ENCODE measurements around the gene KCNG3.

KCNG3 gene, protein sequence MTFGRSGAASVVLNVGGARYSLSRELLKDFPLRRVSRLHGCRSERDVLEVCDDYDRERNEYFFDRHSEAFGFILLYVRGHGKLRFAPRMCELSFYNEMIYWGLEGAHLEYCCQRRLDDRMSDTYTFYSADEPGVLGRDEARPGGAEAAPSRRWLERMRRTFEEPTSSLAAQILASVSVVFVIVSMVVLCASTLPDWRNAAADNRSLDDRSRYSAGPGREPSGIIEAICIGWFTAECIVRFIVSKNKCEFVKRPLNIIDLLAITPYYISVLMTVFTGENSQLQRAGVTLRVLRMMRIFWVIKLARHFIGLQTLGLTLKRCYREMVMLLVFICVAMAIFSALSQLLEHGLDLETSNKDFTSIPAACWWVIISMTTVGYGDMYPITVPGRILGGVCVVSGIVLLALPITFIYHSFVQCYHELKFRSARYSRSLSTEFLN

DNA sequence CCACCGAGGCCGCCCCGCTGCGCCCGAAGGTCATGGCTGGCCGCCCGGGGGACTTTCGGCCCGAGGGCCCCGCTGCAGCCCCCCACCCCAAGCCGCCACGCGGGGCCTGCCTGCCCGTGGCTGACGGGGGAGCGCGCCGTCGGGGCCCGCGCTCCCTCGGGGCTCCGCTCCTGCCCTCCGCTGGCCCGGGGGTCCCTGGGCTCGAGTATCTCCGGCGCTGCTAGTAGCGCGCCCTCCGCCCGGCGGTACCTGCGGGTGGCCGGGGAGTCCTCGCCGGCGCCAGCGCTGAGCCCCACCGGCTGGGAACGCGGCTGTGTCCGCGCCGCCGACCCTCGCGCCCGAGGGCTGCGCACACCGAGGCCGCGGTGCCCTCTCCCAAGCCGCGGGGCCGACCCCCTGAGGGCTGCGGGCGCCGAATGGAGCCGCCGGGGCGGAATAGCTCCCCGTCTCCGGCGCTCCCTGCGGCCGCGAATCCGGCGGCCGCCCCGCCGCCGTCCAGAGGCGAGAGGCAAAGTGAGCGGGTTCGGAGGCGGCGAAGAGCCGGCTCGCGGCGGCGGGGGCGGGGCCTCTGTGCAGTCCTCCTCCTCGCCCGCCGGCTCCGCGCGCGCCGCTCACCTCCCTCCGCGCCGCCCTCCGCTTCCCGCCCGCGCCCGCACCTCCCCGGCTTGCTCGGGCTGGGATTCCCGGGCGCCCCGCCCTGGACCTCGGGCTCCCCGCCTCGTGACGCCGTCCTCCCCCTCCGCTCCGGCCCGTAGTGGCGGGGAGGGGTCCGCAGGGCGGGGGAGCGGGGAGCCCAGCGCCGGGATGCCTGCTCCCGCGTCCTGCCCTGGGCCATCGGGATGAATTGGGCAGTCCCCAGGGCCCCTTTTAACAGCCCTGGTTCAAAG is at the start of gene KCNG3:
TSS of gene KCNG3 (minus strand) at position 515 of the 887 bp plus-strand sequence. CDS start at position 34, 481 bp downstream.
- no peak for DNase-seq (ENCODE audit: extremely low read depth, low read depth)
- TF ChIP-seq, protein P1, sequence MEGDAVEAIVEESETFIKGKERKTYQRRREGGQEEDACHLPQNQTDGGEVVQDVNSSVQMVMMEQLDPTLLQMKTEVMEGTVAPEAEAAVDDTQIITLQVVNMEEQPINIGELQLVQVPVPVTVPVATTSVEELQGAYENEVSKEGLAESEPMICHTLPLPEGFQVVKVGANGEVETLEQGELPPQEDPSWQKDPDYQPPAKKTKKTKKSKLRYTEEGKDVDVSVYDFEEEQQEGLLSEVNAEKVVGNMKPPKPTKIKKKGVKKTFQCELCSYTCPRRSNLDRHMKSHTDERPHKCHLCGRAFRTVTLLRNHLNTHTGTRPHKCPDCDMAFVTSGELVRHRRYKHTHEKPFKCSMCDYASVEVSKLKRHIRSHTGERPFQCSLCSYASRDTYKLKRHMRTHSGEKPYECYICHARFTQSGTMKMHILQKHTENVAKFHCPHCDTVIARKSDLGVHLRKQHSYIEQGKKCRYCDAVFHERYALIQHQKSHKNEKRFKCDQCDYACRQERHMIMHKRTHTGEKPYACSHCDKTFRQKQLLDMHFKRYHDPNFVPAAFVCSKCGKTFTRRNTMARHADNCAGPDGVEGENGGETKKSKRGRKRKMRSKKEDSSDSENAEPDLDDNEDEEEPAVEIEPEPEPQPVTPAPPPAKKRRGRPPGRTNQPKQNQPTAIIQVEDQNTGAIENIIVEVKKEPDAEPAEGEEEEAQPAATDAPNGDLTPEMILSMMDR (IDR thresholded peaks at IDR 0.05; ENCODE audit: low read depth, low read length) = no peak

DNA sequence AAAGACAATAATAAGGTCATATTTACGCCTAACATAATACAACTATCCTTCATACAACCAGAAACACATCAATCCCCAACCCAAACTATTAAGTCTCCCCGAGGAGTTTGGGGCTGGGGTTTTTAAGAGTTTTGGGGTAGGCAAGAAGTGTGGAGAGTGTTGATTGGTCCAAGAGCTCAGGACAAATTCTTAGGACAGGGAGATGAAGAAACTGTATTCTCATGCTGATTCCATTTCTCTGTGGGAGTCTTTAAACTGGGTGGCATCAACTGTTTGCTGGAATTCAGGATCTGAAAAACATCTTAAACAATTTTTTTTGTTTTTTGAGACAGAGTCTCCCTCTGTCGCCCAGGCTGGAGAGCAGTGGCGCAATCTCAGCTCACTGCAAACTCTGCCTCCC is 49.1 kb upstream of the KCNG3 start:
- DNase-seq (ENCODE audit: extremely low read depth, low read depth) = no peak
- TF ChIP-seq, protein P1 (IDR thresholded peaks at IDR 0.05; ENCODE audit: low read depth, low read length) = no peak

DNA sequence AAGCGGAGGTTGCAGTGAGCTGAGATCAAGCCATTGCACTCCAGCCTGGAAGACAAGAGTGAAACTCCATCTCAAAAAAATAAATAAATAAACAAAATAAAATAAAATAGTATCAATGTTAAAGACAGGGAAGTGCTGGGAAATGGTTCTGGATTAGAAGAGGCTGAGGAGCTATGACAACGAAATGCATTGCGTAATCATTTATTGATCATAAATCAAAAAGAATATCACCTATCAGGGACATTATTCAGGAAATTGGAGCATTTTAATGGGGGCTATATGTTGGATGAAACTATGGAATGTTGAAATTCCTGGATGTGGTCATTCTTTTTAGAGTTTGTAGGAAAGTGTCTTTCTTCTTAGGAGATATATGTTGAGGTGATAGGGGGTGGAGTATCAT is 43.7 kb upstream of the KCNG3 start:
- TF ChIP-seq, protein P1 (IDR thresholded peaks at IDR 0.05; ENCODE audit: low read depth, low read length) = no peak
- no peak for DNase-seq (ENCODE audit: extremely low read depth, low read depth)

DNA sequence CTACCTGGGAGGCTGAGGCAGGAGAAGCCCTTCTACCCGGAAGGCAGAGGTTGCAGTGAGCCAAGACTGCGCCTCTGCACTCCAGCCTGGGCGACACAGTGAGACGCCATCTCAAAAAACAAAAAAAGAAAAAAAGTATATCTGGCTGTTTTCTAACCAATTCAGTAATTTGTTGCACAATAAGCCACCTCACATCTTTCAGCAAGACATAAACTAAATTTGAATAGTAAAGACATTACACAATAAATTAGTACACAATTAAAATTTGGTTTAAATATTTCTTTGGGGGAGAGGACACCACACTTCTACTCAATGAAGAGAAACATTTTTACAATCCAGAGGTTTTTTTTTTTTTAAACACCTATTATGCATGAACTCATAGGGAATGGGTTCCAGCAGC is 38.6 kb upstream of the KCNG3 start:
- DNase-seq (ENCODE audit: extremely low read depth, low read depth) = no peak
- TF ChIP-seq, protein P1 (IDR thresholded peaks at IDR 0.05; ENCODE audit: low read depth, low read length) = no peak

DNA sequence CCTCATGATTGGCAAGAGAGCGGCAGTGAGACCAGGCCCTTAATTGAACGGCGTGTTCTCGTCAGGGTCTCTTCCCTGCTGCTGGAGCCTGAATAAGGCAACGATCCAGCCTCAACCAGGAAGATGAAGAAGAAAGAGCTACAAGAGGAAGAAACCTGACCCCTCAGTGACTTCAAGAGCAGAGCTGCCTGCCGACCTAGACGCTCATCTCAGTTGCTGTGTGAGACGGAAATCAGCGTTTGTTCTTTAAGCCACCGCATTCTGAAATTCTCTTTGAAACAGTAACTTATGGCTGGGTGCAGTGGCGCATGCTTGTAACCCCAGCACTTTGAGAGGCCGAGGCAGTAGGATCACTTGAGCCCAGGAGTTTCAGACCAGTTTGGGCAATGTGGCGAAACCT is 29.6 kb upstream of the KCNG3 start:
- TF ChIP-seq, protein P1 (IDR thresholded peaks at IDR 0.05; ENCODE audit: low read depth, low read length) = no peak
- no peak for DNase-seq (ENCODE audit: extremely low read depth, low read depth)

DNA sequence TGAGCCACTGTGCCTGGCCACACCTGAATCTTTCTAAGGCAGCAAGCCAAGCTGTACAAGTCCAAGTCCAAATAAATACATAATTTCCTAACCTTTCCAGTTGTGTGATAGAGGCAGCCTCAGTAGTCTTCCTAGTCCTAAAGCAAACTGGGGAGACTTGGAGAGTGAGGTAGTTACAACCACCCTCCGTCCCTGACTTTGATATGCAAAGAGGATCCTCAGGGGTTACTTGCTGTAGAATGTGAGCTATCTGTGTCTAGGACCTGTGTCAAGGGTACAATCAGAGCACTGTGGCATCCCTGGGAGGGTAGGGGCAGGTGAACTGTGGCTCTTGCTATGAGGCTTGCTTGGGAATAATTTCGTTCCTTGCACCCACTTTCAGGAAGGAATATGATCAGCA is 28.3 kb upstream of the KCNG3 start:
- TF ChIP-seq, protein P1 (IDR thresholded peaks at IDR 0.05; ENCODE audit: low read depth, low read length) = no peak
- DNase-seq (ENCODE audit: extremely low read depth, low read depth) = no peak

DNA sequence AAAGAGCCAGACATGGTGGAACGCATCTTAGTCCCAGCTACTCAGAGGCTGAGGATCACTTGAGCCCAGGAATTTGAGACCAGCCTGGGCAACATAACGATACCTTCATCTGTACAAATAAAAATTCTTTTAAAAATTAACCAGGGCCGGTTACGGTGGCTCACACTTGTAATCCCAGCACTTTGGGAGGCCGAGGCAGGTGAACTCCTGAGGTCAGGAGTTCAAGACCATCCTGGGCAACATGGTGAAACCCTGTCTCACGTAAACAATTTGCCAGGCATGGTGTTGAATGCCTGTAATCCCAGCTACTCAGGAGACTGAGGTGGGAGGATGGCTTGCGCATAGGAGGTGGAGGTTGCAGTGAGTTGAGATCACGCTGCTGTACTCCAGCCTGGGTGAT is 25.8 kb upstream of the KCNG3 start:
- TF ChIP-seq, protein P1 (IDR thresholded peaks at IDR 0.05; ENCODE audit: low read depth, low read length) = no peak
- no peak for DNase-seq (ENCODE audit: extremely low read depth, low read depth)

All from AG09319 (cell line).